ENCODE results near the gene IQCB1.
"Not testable (repeated sequence)": the region's sequence is repeated elsewhere in the genome, so short reads cannot be mapped to it uniquely, and the experiment has no call there.

The IQCB1 gene

DNA sequence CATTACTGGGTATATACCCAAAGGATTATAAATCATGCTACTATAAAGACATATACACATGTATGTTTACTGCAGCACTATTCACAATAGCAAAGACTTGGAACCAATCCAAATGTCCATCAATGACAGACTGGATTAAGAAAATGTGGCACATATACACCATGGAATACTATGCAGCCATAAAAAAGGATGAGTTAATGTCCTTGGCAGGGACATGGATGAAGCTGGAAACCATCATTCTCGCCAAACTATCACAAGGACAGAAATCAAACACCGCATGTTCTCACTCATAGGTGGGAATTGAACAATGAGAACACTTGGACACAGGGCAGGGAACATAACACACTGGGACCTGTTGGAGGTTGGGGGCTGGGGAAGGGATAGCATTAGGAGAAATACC, 91.8 kb downstream of the IQCB1 start:
- DNase-seq, result not testable (repeated sequence)

DNA sequence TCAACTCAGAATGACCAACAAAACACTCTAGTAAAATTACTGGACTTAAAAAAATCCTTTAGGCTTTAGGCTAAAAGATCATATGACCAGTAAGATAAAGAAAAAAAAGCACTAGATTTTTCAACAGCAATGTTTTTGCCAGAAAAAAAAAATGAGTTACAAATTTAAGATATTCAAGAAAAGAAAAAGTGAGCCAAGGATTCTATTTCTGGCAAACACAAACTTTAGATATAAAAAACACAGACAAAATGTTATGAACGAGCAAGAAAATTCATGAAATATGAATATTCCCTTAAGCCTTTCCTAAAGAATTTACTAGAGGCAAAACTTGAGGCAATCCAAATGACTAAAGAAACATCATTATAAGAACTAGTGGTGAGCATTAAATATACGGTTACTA, 94.0 kb downstream of the IQCB1 start:
- DNase-seq, result no peak

DNA sequence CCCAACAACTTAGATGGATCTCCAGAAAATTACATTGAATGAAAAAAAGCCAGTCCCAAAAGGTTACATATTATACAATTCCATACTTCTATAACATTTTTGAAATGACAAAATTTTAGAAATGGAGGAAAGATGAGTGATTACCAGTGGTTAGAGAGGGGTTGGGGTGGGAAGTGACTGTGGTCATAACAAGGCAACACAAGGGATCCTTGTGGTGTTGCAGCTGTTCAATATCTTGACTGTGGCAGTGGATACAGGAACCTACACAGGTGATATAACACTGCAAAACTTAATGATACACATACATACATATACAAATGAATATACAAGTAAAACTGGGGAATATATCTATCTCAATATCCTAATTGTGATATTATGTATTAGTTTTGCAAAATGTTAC, 95.0 kb downstream of the IQCB1 start:
- DNase-seq, result no peak

DNA sequence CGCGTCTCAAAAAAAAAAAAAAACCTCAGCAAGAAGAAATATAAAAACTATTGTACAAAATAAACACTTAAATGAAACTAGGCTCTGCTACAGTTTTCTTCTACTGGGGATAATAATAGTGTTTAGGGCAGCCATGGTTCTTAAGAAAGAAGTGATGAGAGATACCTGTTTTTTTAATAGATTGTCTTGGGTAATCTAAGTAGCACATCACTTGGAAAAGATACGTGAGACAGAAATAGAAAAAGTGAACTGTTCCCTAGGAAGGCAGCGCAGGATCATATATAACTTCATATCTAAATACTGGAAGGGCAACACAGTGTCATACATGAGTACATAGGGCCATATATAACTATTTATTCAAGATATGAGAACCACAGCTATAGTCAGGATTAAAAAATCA, 97.2 kb downstream of the IQCB1 start:
- DNase-seq, result no peak

DNA sequence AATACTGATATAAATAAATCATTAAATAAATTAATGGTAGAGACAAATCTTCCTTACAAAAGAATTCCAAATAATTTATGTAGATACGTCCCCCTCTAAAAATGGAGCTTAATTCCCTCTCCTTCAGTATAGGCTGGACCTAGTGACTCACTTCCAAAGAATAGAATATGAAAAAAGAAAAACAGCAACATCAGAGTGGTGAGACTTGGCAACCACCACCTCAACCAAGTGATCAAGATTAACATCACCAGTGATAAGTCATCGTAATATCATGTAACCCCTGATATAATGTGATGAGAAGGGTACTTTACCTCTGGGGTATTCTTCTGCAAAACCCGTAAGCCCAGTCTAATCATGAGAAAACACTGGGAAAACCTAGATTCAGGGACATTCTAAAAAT, 98.7 kb downstream of the IQCB1 start:
- peak; percentile 14 for DNase-seq

DNA sequence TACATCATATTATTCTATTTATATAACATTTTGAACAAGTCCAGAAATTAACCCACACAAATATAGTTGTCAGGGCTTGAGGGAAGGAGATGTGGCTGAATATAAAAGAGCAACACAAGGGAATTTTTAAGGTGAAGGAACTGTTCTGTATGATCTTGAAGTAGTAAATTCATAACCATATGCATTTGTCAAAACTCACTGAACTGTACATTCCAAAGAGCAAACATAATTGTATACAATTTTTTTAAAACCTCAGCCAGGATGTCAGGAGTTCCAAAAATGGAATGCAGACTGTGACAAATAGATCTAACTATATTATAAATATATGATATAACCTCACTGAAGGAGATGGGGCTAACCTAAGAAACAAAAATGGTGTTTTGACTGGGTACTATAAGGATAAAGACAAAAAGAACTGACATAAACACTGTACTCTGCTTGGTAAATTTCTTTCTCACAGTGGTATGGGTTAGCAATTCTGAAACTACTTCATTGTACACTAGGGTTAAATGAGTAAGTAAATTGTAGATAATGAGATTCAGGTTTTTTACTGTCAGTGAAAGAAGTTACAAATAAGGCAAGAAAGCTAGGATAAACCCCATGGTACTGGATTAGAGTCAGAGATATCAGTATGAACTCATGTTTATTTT, 99.7 kb downstream of the IQCB1 start:
- DNase-seq, result no peak

DNA sequence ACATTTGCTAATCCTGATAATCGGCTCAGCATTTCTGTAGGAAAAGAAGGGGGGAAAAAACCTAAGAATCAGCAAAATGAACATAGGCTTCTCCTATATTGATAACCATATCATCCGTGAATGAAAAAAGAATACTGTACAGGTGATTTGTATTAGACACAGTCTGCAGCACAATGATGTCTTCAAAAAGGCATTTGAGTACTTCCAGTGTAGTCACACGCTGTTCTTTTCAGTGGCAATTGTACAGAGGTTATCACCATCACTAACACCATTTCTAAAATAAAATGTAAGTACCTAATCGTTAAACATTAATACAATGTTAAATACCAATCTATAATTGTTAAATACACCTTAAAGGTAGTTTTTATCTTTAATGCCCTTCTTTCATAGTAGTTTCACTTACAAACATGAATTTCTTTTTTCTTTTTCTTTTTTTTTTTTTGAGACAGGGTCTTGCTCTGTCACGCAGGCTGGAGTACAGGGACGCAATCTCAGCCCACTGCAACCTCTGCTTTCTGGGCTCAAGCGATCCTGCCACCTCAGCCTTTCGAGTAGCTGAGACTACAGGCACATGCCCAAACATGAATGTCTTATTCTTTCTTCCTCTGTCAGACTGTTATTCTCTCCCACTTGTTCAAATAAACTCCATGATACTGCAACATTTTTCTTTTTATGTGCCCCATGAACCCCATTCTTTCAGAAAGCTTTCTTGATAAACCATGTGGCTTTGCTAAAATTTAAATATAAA, 103.7 kb downstream of the IQCB1 start:
- DNase-seq, result no peak

DNA sequence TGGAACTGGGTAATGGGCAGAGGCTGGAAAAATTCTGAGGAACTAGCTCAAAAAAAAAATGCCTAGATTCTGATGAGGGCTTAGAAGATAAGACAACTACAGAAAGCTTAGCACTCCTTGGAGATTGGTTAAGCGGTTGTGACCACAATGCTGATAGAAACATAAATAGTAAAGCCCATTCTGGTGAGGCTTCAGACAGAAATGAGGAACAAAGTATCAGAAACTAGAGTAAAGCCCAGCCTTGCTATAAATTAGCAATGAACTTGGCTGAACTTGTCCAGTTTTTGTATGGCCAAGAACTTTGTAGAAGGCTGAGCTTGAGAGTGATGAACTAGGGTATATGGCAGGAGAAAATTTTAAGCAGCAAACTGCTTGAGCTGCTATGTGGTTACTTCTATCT, 110.7 kb downstream of the IQCB1 start:
- no peak for DNase-seq

DNA sequence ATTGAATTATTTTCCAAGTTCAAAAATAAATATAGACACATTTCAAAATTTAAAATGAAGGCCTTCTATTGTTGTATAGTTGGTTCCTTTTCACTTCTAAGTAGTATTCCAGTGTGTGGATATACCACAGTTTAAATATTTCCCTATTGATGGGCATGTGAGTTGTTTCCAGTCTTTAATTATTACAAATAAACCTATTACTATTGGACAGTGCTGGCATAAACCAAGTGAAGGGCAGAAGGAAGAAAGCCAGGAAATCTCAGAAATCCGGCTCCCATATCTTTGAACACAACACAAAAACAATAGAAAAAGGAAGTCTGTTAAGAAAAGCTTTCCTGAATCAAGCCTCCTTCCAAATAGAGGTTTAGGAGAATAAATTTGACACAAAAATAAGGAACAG, 111.4 kb downstream of the IQCB1 start:
- no peak for DNase-seq

DNA sequence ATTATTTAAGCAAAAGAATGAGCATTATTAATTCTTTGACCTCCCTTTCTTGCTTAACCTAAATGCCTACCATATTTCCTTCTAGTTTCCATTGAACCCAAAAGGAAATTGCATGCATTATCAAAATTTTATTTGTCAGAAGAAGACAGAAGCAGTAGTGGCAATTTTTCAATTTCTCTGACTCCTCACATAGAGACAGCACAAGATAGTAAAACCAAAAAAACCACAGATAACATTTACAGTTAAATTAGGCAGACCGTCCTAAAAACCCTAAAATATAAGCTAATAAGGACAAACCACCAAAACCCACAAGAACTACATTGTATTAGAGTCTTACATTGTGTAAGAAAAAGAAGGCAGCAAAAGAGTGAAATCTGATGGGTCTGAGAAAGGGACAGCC, 112.4 kb downstream of the IQCB1 start:
- no peak for DNase-seq

DNA sequence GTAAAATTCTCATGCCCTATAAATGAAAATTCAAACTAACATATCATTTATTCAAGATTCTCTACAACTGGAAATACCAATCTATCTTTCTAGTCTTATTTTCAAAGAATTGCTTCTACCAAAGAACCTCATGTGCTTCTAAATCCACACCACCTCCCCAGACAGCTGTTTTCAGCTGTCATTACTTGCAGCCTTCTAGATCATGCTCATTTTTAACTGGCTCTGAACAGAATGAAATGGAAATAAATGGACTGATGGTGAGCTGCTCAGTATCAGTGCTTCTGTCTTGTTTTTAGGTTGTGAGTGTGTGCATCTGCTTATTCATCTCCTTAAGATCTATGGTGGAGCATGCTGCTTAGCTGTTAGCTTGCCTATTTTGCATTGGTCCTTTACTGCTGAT, 114.7 kb downstream of the IQCB1 start:
- no peak for DNase-seq
